GM20431 (cell line): ENCODE data around the gene KRTAP10-9.
"Not testable (repeated sequence)": the region's sequence is repeated elsewhere in the genome, so short reads cannot be mapped to it uniquely, and the experiment has no call there.

Experiments used
- in situ Hi-C: fragments of 300-500 bp; cut with MseI, MboI; formaldehyde crosslinking; loops from one replicate; pipeline ENCODE4 v1.15.0; 2020; ENCODE audit warnings: low sequenced_read_pairs; ENCODE audit not compliant: unreplicated experiment

Gene KRTAP10-9

DNA sequence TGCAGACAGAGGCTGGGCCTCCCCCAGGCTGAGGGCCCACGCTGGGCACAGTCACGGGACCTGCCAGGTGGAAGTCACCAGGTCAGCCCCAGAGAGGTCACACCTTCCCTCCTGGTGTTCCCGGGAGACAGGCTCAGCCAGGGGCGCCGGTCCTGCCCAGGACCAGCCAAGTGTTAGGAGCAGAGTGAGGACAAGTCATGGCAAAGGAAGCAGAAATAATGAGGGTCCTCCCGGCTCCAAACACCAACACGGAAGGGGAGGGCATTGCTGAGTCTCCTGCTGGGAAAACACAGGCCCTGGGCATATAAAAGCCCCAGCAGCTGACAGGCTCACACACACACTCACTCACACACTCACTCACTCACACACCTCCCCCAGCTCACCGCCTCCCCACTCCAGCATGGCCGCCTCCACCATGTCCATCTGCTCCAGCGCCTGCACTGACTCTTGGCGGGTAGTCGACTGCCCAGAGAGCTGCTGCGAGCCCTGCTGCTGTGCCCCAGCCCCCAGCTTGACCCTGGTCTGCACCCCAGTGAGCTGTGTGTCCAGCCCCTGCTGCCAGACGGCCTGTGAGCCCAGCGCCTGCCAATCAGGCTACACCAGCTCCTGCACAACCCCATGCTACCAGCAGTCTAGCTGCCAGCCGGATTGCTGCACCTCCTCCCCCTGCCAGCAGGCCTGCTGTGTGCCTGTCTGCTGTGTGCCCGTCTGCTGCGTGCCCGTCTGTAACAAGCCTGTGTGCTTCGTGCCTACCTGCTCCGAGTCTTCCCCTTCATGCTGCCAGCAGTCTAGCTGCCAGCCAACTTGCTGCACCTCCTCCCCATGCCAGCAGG, 10.3 kb downstream of the KRTAP10-9 start, which contains the start of gene KRTAP10-10:
Gene KRTAP10-10 (plus strand): TSS at position 339 of the 833 bp plus-strand sequence. CDS start 62 bp downstream, at position 401.
- in situ Hi-C loops, result no loop called here

DNA sequence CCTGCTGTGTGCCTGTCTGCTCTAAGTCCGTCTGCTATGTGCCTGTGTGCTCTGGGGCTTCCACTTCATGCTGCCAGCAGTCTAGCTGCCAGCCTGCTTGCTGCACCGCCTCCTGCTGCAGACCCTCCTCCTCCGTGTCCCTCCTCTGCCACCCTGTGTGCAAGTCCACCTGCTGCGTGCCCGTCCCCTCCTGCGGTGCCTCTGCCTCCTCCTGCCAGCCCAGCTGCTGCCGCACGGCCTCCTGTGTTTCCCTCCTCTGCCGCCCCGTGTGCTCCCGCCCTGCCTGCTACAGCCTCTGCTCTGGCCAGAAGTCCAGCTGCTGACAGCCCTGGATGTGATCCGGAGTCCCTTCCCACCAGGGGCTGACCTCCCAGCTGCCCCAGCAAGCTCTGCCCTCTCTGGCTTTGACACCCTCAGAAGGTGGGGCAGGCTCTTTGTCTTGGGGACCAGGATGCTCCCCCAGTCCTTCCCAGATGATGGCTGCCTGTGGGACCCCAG, 11.0 kb downstream of the KRTAP10-9 start:
- in situ Hi-C loops, result not testable (repeated sequence)

DNA sequence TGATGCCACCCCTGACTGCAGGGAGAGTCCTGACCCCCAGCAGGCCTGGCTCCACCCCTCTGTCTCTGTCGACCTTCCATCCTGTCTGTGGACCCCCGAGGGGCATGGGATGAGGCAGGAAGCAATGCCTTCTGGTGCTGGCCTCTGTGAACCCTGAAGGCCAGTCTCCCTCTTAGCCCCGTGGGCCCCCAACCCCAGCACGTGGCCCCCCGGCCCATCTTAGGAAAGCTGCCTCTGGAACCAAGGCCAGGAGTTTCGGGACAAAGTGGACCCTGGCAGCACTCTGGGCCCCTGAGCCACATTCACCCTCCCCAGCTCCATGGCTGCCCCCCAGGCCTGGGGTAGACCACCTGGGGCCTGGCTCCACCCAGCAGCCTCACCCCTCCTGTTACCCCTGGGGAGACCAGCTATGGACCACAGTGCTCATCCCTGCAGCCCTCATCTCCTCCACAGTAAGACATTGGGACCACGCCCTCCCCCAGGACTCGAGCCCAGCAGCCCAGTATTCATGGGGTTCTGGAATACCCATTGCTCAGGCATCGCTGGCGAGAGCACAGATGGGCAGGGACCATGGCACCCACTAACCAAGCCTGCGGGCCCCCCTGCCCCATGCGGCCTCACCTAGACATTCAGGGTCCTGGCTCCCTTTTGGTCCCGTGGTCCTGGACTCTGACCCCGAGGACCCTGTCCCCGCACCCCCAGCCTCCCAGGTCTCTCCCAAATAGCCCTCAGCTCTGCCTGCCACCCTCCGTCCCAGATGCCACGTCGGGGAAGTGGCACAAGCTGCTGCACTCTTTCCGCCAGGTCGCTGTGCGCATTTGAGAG, 11.8 kb downstream of the KRTAP10-9 start:
- in situ Hi-C loops, result not testable (repeated sequence)

- in situ Hi-C loops, result no loop called here
Measured at GRCh38 chr21:44639331-44639655, 12.4 kb downstream of the KRTAP10-9 start.

DNA sequence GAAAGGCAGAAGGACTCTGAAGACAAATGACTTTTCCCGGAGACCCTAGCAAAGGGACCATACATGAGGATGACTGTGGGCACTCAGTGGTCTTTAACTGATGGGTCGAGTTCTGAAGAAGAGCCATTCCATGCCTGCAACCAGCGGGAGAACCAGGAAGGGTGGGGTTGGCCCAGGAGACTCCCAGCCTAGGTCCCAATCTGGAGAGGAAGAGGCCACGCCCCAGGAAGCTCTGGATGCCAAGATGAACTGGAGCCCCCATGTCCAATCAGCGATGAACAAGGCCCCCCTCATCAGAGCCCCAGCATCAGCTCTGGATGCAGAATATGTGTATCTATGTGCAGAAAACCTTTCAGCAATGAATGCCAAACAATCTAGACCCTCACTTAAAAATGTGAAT, 13.9 kb downstream of the KRTAP10-9 start:
- in situ Hi-C loops, result no loop called here

DNA sequence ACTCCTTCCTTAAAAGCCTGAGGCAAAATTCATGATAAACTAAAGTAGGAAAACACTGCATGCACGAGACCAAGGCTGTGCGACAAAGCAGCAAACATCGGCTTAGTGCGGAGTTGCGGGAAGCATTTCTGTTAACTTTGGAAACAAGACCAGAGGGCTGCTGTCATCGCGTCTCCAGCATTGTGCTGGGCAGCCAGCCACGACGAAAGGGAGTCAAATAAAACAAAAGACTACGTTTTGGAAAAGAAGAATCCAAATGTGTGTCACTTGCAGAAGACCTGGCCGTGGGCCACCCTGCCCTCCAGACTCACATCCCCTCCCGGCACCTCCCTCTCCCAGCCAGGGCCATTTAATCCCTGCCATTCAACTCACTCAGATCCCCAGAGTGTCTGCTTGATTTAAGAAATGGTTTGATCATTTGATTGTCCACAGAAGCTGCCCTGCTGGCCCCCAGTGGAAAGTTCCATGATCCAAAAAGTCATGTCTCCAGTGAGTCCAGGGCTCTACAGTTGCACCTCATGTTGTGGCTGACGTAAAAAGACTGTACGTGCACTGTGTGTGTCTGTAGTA, 16.9 kb downstream of the KRTAP10-9 start:
- in situ Hi-C loops, result no loop called here

DNA sequence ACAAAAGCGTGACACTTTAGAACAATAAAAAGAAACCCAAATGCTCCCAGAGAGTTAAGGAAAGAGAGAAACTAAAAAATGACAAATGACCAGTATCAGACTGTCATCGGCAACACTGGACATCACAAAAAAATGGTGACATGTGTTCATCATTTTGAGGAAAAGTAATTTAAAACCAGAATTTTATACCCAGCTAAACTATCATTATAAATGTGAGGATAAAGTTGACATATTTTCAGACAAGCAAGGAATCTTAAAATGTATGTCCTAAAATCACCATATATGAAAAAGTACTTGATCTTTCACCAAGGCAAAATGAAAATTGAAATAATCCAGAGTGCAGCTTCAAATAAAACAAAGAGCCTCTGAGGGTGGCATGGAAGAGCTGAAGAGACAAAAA, 18.0 kb downstream of the KRTAP10-9 start:
- in situ Hi-C loops, result no loop called here

DNA sequence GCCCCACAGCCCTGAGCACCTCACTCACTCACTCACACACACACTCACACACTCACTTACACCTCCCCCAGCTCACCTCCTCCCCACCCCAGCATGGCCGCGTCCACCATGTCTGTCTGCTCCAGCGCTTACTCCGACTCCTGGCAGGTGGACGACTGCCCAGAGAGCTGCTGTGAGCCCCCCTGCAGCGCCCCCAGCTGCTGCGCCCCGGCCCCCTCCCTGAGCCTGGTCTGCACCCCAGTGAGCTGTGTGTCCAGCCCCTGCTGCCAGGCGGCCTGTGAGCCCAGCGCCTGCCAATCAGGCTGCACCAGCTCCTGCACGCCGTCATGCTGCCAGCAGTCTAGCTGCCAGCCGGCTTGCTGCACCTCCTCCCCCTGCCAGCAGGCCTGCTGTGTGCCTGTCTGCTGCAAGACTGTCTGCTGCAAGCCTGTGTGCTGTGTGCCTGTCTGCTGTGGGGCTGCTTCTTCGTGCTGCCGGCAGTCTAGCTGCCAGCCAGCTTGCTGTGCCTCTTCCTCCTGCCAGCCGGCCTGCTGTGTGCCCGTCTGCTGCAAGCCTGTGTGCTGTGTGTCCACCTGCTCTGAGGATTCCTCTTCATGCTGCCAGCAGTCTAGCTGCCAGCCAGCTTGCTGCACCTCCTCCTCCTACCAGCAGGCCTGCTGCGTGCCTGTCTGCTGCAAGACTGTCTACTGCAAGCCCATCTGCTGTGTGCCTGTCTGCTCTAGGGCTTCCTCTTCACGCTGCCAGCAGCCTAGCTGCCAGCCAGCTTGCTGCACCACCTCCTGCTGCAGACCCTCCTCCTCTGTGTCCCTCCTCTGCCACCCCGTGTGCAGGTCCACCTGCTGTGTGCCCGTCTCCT, 19.7 kb downstream of the KRTAP10-9 start, which contains the start of gene KRTAP10-11:
Gene KRTAP10-11 (plus strand): TSS at position 49 of the 856 bp plus-strand sequence. CDS start 45 bp downstream, at position 94.
- in situ Hi-C loops, result not testable (repeated sequence)

DNA sequence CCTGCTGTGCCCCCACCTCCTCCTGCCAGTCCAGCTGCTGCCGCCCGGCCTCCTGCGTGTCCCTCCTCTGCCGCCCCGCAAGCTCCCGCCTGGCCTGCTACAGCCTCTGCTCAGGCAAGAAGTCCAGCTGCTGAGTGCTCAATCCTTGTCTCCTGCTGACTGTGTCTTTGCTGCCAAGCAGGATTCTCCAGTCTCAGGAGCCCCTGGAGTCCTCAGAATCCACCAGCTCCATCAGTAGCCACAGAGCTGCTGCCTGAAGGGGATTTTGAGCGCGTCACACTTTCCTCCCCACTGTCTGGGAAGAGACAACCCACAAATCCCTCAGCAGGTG, 20.3 kb downstream of the KRTAP10-9 start:
- in situ Hi-C loops, result no loop called here

DNA sequence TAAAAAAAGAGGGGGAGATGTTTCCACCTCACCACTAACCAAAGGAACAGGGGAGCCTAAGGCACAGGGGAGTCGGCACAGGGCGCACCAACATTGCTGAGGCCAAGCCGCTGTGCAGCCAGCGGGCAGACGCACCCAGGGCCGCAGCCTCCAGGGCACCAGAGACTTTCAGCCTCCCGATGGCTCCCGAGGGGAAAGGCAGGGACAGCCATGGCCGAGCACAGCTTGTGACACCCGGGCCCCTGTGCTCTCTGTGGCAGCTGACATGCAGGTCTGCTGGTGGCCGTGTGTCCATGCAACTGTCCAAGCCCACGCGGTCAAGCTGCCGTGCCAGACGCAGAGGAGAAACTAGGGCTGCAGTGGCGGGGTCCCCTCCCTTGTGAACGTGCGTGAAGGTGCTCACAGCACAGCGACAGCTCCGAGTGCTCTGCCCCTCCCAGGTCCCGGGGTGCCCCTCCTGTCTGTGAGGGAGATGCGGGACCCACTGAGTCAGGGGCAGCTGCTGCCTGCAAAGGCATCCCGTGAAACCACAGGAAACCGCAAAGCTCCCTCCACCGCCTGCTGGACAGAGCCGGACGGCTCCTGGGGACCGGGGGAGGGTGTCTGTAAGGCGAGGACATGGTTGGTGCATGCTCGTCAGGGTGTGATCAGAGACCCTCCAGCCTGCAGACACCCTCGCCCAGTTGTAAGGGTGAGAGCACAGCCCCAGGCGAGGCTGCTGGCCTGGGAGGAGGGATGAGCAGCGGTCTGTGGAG, 21.8 kb downstream of the KRTAP10-9 start:
- in situ Hi-C loops, result no loop called here

DNA sequence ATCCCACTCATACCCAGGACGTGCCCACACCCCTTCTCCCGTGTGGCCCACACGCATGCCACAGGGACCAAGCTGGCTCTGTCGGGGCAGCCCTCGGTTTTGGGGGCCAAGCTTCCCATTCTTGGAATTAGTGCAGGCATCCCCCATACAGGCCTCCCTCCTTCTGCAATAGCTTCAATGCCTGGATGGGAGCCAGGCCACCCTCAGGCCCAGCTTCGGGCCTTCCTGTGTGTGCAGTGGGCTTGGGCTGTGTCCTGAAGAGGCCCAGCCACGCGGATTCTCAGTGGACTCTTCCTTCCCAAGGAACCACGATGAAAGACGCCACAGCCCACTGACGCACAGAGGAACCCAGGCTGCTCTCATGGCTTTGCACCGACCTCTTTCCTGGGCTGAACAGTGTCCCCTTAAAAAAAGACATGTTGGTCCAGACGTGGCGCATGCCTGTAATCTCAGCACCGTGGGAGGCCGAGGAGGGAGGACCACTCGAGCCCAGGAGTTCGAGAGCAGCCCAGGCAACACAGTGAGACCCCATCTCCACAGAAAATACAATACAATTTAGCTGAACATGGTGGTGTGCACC, 22.7 kb downstream of the KRTAP10-9 start:
- in situ Hi-C loops, result no loop called here

GRCh38 chr21:44650265-44650972, 23.5 kb downstream of the KRTAP10-9 start:
- in situ Hi-C loops, result no loop called here

GRCh38 chr21:44650973-44651675, 24.2 kb downstream of the KRTAP10-9 start:
- in situ Hi-C loops, result no loop called here

- in situ Hi-C loops, result no loop called here
Measured at GRCh38 chr21:44653123-44653522, 26.2 kb downstream of the KRTAP10-9 start.

- in situ Hi-C loops, result no loop called here
Measured at GRCh38 chr21:44653656-44654575, 27.0 kb downstream of the KRTAP10-9 start.

- in situ Hi-C loops, result no loop called here
Measured at GRCh38 chr21:44654576-44655175, 27.8 kb downstream of the KRTAP10-9 start, which contains the start of gene KRTAP12-4. TSS of gene KRTAP12-4 (minus strand) at chr21:44654659. CDS start at chr21:44654614, 45 bp downstream.
